GM18858 (cell line): ENCODE measurements around the gene INSR.
A peak's percentile ranks its signal among the peaks of the same experiment; 100 is the strongest.
"Not testable (repeated sequence)": the region's sequence is repeated elsewhere in the genome, so short reads cannot be mapped to it uniquely, and the experiment has no call there.

ENCODE experiments used
- ATAC-seq: cut with Tn5 transposase; IDR thresholded peaks from one replicate; pipeline ENCODE4 v1.9.1; 2021; ENCODE audit not compliant: unreplicated experiment

INSR gene

DNA sequence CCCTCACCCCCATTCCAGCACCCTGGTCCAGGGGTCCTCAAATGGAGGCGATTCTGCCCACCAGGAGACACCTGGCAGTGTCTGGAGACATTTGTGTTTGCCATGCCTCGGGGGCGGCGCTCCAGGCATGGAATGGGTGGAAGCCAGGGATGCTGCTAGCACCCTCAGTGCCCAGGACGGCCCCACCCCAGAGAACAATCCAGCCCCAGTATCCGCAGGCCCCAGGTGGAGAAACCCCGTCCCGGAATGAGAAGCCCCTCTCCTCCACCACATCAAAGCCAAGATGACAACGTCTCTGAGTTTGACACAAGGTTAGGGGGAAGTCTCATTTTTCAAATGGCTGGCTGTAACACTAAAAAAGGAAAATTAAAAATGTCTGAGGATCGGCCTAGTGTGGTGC, 68.5 kb downstream of the INSR start:
- no peak for ATAC-seq

DNA sequence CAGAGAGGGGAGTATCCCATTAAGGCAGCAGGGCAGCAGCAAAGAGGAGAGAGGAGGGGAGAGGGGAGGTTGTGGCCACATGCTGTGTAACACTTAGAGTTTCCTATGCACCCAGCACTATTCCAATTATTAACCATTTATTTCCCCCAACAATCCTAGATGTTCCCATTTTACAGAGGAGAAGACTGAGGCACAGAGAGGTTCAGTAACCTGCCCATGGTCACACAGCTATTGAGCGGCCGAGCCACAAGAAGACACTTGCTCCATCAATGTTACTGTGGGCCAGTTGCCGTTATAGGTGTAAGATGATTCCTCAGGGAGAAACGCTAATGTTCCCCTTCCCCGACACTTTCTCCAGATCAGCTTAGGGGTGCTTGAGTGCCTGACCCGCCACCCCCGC, 69.2 kb downstream of the INSR start:
- no peak for ATAC-seq

DNA sequence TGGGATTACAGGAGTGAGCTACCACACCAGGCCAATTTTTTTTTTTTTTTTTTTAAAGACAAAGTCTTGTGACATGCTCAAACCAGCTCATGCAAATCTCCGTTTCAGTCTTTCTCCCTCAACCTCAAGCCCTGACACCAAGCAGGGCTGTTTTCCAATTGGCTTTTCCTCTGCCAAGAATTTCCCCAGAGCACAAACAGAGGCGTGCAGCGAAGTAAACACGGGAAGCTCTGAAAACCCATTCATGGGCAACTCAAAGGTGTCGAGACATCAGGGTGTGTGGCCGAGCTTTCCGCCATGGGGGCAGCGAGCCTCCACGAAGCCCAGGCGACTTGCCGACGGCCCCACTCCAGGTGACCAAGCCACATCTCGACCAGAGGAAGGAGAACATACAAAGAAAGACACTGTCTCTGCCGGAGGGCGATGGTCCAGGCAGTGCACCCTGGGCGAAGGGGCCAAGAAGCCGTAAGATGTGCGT, 70.0 kb downstream of the INSR start:
- no peak for ATAC-seq

DNA sequence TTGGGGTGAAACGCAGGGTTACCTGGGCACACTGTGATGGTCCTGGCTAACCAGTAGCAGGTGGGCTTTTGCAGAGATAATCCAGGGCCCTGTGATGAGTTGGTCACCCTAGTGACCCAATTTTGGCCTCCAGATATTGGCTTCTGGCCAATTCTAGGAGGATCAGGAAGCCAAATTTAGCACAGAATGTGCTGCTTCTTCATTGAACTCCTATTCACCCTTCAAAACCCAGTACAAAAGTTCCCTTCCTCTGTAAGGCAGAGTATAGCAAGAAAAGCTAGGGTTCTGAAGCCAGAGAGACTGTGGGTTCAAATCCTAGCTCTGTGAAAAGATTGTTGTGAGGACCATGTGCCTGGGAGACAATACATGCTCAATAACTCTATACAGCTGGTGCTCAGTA, 70.8 kb downstream of the INSR start:
- no peak for ATAC-seq

DNA sequence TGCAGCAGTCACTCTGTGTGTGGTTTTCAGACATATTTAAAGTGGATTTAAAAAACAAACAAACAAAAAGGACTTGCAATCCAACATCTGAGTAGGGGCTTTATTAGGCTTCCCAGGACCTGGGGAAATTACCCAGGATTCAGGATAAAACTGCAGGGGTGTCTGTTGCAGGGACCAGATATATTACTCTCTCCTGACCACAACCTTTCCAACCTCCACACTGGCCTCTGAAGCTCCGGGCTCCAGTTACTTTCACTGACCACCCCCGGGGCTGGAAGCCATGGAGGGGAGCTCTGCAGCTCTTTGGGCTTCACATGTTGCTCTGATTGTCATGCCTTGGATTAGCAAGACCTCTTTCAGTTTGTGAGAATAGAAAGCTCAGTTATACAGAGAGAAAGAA, 75.2 kb downstream of the INSR start:
- no peak for ATAC-seq

DNA sequence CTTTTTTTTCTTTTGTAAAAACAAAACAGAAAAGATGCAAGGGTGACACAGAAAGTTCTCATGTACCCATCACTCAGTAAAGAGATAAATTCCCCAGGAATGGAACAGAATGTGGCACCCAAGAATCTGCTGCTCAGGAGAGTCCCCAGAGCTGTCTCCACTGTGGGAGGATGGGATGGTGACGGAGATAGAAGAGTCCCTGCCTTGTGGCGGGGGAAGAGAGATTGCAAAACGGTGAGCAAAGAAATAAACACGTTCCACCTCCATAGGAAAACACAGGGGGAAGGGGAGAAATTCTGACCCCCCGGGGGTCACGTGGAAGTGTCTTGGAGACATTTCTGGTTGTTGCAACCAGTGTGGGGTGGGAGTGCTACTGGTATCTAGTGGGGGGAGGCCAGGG, 76.4 kb downstream of the INSR start:
- ATAC-seq: no peak

DNA sequence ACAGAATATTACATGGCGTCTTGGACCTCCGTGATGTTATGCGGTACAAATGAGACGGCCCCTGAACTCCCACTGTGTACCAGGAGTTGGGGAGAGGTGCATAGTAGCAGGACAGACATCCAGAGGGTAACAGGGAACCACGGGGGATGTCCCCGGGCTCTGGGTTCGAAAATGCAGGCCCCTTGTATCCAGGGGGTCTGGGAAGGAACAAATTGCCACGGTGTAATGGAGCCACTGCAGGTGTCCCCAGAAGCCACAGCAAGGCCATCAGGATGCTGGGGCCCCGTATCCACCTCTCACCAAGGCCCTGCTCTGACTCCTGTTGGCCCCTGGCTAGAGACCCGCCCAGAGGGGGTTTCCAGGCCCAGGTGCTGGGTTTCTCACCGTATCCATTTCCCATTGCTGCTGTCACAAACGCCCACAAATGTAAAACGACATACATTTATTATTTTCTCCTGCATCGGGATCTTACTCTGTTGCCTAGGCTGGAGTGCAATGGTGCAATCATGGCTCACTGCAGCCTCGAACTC, 77.8 kb downstream of the INSR start:
- no peak for ATAC-seq

DNA sequence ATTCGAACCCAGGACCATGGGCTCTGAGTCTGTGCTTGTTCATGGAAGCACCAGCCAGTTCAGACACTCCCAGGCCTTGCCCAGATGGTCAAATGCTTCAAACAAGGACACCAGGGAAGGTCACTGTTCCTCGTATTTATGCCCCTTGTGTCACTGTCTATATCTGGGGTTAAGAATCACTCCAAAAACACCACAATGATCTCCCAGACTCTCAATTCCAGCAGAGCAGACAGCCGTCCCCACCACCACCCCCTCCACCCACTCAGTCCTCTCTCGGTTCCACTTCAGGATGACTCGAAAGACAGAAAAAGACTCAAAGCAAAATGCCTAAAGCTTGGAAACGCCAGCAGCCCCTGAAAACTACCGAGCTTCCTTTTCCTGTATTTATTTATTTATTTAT, 79.0 kb downstream of the INSR start:
- ATAC-seq: no peak

DNA sequence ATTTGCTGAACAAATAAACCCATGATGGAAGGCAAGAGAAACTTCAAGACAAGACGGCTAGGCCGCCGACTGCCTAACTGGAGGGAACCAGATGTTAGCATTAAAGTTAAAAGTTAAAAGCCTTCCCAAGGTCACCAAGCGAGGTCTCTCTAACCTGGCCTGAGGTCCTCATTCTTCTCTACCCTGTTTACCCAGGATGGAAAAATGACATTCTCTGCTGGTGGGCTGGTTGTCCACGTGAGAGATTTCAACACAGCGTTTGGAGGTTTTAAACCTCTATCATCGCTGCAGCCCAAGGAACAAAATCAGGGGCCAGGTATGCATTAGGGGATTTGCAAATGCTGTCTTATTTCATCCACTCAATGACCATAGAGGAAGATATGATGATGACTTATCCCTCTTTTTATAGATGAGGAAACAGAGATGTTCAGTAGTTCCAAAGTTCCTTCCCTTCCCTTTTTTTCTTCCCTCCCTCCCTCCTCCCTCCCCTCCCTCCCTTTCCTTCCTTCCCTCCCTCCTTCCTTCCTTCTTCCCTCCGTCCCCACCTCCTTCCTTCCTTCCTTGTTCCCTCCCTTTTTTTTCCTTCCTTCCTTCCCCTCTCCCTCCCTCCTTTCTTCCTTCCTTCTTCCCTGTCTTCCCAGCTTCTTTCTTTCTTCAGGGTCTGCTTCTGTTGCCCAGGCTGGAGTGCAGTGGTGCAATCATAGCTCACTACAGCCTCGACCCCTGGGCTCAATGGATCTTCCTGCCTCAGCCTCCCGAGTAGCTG, 79.7 kb downstream of the INSR start:
- ATAC-seq: no peak

DNA sequence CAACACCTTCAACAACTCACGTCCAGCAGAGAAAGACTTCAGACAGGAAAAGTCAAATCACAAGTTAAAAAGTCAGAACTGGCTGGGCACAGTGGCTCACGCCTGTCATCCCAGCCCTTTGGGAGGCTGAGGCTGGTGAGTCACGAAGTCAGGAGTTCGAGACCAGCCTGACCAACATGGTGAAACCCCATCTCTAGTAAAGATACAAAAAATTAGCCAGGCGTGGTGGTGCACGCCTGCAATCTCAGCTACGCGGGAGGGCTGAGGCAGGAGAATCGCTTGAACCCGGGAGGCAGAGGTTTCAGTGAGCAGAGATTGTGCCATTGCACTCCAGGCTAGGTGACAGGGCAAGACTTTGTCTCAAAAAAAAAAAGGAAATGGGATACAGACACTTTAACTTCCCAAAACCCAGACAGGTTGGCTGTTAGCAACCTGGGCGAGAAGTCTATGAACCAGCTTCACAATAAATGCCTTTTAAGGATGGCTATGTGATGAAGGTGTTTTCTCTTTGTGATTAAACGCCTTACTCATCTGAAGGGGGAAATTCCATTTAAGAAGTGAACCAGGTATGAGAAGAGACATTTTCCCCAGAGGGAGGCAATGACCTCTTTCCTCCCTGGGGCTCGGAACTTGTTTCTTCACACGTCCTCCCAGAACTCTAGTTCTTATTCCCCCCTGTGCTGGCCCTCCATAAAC, 80.4 kb downstream of the INSR start:
- ATAC-seq: no peak

DNA sequence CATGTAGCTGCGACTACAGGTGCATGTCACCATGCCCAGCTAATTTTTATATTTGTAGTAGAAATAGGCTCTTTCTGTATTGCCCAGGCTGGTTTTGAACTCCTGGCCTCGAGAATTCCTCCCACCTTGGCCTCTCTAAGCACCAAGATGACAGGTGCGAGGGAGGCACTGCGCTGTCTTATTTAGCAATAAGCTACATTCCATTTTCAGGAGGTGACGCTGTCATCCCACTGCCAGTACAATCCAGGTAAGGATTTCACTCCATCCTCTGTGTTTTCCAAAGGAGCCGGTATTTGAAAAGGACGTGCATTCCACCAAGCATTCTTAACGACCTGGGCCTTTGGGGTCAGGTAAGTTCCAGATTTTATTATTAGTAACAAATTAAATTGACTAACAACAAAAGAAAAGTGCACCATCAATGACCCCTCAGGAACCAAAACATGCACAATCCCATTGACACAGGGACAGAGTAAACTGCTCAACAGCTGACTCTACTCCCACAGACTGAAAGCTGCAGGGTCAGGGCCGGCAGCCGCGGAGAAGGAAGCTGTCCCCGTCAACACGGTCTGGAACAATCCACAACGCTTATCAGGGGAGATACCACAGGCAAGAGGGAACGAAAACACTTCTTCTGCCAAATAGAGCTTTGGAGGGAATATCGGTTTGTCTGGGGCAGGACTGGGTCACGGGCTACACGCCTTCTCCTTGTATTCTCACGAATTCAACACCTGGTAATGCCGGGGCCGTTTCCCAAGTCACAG, 82.8 kb downstream of the INSR start:
- ATAC-seq: no peak

DNA sequence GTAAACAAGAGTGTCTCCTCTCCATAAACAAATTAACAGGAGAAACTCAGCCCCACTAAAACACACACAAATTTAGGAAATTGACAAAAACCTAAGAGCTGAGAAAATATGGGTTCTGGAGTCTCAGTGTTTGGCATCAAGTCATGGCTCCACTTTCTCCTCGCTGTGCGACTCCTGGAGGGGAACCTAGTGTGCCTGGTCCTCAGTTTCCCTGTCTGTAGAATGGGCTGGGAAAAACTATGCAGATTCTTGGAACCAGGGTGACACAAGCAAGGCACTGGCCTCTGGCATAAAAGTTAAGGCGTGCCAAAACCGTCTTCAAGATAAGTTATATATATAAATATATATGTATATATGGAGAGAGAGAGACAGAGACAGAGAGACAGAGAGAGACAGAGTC, 83.9 kb downstream of the INSR start:
- ATAC-seq: no peak

DNA sequence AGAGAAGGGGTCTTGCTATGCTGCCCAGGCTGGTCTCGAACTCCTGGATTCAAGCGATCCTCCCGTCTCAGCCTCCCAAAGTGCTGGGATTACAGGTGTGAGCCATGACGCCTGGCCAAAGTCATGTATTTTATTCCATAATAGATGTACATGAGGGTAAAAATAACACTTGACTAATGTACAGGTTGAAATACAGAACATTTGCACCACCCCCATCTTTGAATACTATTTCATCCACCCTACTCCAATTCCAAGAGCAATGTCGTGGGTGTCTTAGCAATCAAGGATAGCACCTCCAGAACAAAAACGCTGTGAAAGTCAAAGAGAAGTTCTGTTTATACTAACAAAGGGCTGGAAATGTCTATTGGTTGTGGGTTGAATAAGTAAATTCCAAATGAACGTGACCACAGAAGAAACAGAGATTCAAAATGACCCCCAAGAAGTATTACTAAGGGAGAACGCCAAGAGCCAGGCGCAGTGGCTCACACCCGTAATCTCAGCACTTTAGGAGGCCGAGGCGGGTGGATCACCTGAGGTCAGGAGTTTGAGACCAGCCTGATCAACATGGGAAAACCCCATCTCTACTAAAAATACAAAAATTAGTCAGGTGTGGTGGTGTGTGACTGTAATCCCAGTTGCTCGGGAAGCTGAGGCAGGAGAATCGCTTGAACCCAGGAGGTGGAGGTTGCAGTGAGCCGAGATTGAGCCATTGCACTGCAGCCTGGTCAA, 84.5 kb downstream of the INSR start:
- not testable (repeated sequence) for ATAC-seq

DNA sequence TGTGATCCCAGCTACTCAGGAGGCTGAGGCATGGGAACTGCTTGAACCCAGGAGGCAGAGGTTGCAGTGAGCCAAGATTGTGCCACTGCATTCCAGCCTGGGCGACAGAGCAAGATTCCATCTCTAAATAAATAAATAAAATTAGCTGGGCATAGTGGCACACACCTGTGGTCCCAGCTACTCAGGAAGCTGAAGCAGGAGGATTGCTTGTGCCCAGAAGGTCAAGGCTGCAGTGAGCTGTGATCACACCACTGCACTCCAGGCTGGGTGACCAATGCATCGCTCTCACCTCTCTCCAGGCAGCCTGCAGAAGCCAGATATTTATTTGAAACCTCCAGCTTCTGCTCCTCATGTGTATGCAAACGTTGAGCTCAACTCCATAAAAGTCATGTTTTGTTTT, 85.2 kb downstream of the INSR start:
- ATAC-seq: not testable (repeated sequence)

DNA sequence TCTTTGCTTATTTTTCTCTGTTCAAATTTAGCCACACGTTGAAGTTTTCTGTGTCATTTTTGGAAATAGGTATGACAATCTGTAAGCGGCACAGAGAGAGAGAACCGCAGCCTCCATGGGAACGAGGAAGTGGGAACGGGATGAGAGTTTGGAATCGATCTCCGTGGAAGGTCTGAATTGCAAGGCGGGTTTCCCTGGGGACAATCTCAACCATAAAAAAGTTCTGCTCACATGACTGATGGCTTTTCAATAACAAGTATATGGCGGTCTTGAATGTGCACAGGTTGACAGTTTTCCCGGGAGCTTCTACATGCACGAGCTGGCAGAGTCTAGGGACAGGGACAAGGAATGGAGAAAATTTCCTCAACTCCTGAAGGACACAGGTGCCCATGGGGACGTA, 90.9 kb downstream of the INSR start:
- ATAC-seq: no peak

DNA sequence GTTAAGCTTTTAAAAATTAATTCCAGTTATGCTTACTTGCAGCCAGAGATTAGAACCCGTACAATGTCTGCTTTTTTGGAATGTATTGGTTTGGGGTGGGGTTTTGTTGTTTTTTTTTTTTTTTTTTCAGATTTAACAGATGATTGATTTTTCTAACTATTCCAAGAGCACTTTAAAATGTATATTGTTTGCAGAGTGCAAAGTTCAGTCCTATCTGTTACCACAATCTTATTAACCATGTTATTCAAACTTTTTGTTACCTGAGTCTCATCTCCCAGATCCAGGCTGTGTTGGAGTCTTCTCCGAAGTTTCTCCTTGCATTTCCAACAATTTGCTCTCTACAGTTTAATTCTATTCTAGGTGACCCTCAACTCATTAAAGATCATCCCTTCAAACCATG, 91.3 kb downstream of the INSR start:
- no peak for ATAC-seq

DNA sequence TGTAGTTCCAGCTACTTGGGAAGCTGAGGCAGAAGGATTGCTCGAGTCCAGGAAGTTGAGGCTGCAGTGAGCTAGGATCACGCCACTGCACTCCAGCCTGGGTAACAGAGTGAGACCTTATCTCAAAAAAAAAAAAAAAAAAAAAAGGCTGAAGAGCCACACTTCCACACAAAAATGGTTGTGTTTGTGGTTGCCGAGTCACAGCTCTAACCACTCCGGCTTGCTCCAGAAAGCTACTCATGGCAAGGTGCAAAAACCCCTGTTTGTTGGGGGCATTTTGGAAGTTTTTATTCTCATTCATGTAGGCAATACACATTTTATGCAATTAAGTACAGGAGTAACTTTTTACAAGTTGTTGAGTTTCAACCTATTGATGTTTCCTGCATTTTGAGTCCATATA, 93.5 kb downstream of the INSR start:
- no peak for ATAC-seq

DNA sequence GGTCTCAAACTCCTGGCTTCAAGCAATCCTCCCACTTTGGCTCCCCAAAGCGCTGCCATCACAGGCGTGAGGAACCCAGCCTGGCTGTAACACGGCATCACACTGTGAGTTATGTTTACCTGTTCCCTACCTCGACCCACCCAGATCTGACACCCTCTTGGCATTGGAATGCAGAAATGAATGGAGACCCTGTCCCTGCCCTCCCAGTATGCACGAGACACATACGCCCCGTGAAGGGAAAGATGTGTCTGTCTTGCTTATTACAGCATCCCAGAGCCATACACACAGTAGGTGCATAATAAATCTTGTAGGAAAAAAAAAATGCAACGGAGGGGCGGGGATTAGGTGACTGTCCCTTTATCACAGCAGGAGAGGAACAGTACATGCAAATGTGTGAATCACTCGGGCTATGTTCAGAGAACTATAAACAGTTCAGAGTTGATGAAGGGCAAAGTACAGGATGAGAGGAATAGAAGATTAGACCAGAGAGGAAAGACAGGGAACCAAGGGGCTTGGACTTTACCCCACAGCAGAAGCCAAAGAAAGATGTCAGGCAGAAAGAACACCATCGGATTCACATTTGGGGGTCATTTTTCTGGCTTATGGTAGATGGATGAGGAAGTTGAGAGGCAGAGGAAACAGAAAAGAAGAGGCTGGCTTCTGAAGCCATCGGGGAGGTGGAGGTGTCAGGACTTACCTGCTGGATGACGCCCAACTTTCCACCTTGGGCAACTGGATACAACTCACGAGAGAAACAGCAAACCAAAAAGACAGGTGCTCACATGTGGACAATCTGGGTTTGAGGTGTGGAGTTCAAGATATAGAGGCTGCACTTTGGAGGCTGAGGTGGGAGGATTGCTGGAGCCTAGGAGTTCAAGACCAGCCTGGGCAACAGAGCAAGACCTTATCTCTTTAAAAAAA, 94.3 kb downstream of the INSR start:
- ATAC-seq: no peak

DNA sequence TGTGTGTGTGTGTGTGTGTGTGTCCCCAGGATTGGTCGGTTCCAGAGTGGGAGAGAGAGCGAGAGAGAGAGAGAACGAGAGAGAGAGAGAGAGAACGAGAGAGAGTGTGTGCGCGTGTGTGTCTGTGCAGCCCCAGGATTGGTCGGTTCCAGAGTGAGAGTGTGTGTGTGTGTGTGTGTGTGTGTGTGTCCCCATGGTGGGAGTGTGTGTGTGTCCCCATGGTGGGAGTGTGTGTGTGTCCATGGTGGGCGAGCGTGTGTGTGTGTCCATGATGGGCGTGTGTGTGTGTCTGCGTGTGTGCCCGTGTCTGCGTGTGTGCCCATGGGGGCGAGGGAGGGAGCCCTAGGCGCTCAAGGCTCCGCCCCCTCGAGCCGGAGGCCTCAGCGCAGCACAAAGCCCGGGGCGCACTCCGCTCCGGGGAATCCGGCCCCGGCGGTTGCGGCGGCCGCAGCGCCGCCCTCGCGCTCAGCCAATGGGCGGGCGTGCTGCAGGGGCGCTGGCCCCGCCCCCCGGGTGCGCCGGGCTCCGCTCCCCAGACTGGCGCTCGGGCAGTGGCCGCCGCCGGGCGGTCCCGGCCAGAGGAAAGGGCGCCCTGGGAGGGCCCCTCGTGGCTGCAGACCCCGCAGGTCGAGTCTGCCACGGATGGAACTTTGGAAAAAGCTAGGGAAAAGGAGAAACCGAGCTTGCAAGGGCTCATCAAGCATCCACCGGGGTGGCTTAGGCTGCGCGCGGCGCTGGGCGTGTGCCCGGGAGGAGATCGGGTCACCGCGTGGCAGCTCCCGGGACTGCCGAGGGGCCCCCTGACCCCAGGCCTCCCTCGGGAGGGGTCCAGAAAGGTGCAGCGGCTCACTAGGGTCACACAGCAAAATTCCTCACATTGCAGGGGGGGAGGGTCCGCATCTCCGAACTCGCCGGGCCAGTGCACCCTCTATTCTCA, 96.2 kb downstream of the INSR start:
- ATAC-seq: peak; percentile 58
